CD8-positive, alpha-beta memory T cell (primary cell): Measurements from ENCODE around the gene MAP1LC3B. TPM values are rescaled to one million over a fixed set of nuclear protein-coding genes. Genes with fewer than 3 reads are reported as not detected.
A peak's percentile ranks its signal among the peaks of the same experiment; 100 is the strongest.

Source experiments
- CTCF ChIA-PET: fragments of 350-600 bp; sonication (Branson Sonifier 250); formaldehyde crosslinking; loops from one replicate; lab custom pipeline; 2021; ENCODE audit warnings: antibody characterized with exemption; lab: Charles Lee
- POLR2A ChIA-PET: fragments of 350-600 bp; sonication (Branson Sonifier 250); formaldehyde crosslinking; loops from one replicate; lab custom pipeline; 2021; ENCODE audit warnings: antibody characterized with exemption; lab: Charles Lee
- DNase-seq, 5 donors: peaks; one replicate each; pipeline versions ENCODE4 v3.0.0 to v3.0.0-alpha.2; 2020 to 2022; ENCODE audit warnings: mixed read lengths in 1 of 5
- H3K27ac ChIP-seq: one replicate; pipeline ENCODE4 v1.7.0; 2013; ENCODE audit warnings: low read depth, mild to moderate bottlenecking, low read length, moderate library complexity
- H3K27me3 ChIP-seq: 2 replicates; pipeline ENCODE4 v1.7.0; 2013; ENCODE audit warnings: low read length, mild to moderate bottlenecking; ENCODE audit not compliant: insufficient read depth, poor library complexity, severe bottlenecking
- H3K36me3 ChIP-seq: 2 replicates; pipeline ENCODE4 v1.7.0; 2013; ENCODE audit warnings: mild to moderate bottlenecking, low read length, moderate library complexity; ENCODE audit not compliant: insufficient read depth
- H3K4me1 ChIP-seq: 2 replicates; pipeline ENCODE4 v1.7.0; 2013; ENCODE audit warnings: mild to moderate bottlenecking, low read length, moderate library complexity; ENCODE audit not compliant: insufficient read depth
- H3K4me3 ChIP-seq: 2 replicates; pipeline ENCODE4 v1.7.0; 2013; ENCODE audit warnings: mild to moderate bottlenecking, low read length
- H3K9me3 ChIP-seq: 2 replicates; pipeline ENCODE4 v1.7.0; 2013; ENCODE audit warnings: mild to moderate bottlenecking, low read length
- H3K27ac Mint-ChIP-seq, 8 donors: one replicate each; pipeline ENCODE4 v1.8.0; 2020 to 2021; ENCODE audit warnings: mixed read lengths in 8 of 8, mild to moderate bottlenecking in 6 of 8, inconsistent platforms in 3 of 8, moderate library complexity in 3 of 8
- H3K27me3 Mint-ChIP-seq, 2 donors: one replicate each; pipeline ENCODE4 v1.8.0; 2020 to 2021; ENCODE audit warnings: mixed read lengths in 2 of 2, mild to moderate bottlenecking in 1 of 2, moderate library complexity in 1 of 2
- H3K36me3 Mint-ChIP-seq, 3 donors: one replicate each; pipeline ENCODE4 v1.8.0; 2020 to 2021; ENCODE audit warnings: mixed read lengths in 3 of 3, inconsistent platforms in 1 of 3, mild to moderate bottlenecking in 1 of 3
- H3K4me1 Mint-ChIP-seq, 3 donors: one replicate each; pipeline ENCODE4 v1.8.0; 2020 to 2021; ENCODE audit warnings: mixed read lengths in 3 of 3, inconsistent platforms in 1 of 3, mild to moderate bottlenecking in 1 of 3
- H3K4me3 Mint-ChIP-seq, 7 donors: one replicate each; pipeline ENCODE4 v1.8.0; 2020 to 2021; ENCODE audit warnings: mixed read lengths in 7 of 7, mild to moderate bottlenecking in 6 of 7, moderate library complexity in 4 of 7, inconsistent platforms in 2 of 7
- H3K9me3 Mint-ChIP-seq, 5 donors: one replicate each; pipeline ENCODE4 v1.8.0; 2020 to 2022; ENCODE audit warnings: mixed read lengths in 5 of 5, mild to moderate bottlenecking in 3 of 5, moderate library complexity in 2 of 5, inconsistent platforms in 1 of 5
- polyA plus RNA-seq: library from polyadenylated mRNA; unstranded; fragments of 300-500 nt; fragmentation: Illumina TruSeq; gene quantifications from one replicate; pipeline ENCODE4 v1.2.3, GENCODE V29; 2021
- total RNA-seq, 2 experiments: library from RNA; stranded (reverse); gene quantifications; one replicate each; pipeline ENCODE4 v1.2.3, GENCODE V29; 2021

Gene MAP1LC3B
- total and polyA plus RNA-seq, 3 experiments from 2014 or later = 47.1 to 151 (median 51.5) TPM

DNA sequence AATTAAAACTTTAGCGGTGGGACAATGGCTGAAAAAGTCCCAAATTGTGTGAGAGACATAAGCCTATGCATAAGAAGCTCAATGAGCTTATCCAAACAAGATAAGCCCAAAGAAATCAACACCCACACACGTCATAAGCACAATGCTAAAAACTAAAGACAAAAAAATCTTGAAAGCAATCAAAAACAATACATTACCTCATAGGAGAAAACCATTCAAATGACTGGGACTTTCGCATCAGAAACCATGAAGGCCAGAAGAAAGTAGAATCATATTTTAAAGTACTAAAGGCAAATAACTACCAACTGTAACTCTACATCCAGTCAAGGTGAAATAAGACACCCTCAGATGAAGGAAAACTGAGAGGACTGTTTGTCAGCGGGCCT lies 50.4 kb downstream of the MAP1LC3B start:
- no peaks in the 10 kb centered on the region for H3K9me3 ChIP-seq
- Mint-ChIP-seq H3K36me3 (peaks cover 5 to 30% (median 10%) of the 10 kb centered on the region in 3 donors), H3K4me1 (peaks cover 5 to 7% (median 6%) of the 10 kb centered on the region in 3 donors), H3K27me3 (no peaks in the 10 kb centered on the region), H3K27ac (no peak overlapping the region), H3K9me3 (no peaks in the 10 kb centered on the region), H3K4me3 (no peak overlapping the region)
- ChIA-PET CTCF (no interaction called here), POLR2A (no interaction called here)
- no peak overlapping the region for H3K4me3 ChIP-seq
- no peaks in the 10 kb centered on the region for H3K27me3 ChIP-seq
- no peaks in the 10 kb centered on the region for H3K4me1 ChIP-seq
- no peak overlapping the region for H3K27ac ChIP-seq
- DNase-seq = no peak
- H3K36me3 ChIP-seq = no peaks in the 10 kb centered on the region

DNA sequence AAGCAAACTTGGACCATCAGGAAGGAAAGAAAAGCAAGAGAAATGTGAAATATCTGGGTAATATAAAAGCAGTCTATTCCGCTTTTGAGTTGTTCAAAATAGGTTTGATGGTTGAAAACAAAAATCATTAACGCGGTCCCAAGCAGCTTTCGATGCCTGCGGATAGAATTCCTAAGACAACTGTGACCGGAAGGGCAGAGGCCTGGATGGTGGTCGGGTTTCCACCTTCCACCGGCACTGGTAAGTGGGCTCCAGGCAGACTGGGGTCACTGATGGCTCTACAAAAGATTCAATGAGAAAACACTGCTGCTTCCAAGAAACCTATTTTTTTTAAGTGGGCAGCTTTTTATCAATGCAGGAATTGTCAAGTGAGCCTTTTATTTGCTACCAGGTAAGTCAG lies 50.9 kb downstream of the MAP1LC3B start:
- no peaks in the 10 kb centered on the region for H3K9me3 ChIP-seq
- H3K9me3 Mint-ChIP-seq = no peaks in the 10 kb centered on the region
- no peak overlapping the region for H3K4me3 ChIP-seq
- H3K27ac Mint-ChIP-seq = no peak overlapping the region
- ChIA-PET CTCF (no interaction called here), POLR2A (no interaction called here)
- H3K36me3 ChIP-seq = no peaks in the 10 kb centered on the region
- H3K4me1 Mint-ChIP-seq = peaks cover 3 to 6% (median 4%) of the 10 kb centered on the region in 3 donors
- DNase-seq = no peak
- no peaks in the 10 kb centered on the region for H3K4me1 ChIP-seq
- H3K27ac ChIP-seq = no peak overlapping the region
- no peak overlapping the region for H3K4me3 Mint-ChIP-seq
- no peaks in the 10 kb centered on the region for H3K27me3 ChIP-seq
- peaks cover 5 to 34% (median 11%) of the 10 kb centered on the region in 3 donors for H3K36me3 Mint-ChIP-seq
- H3K27me3 Mint-ChIP-seq = no peaks in the 10 kb centered on the region

DNA sequence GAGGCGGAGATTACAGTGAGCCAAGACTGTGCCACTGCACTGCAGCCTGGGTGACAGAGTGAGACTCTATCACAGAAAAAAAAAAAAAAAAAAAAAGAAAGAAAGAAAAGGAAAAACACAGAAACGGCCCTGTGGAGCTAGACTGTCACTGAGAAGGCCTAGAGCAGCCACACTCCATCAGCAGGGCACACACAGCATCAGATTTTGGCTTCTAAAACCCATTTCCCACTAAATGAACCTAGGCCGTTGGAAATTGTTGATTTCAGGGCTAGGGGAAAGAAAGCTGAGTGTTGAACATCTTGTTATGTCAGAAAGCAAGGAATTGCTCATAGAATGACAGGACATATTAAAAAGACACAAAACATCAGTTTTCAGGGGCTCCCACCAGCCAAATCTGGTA lies 51.8 kb downstream of the MAP1LC3B start:
- H3K27ac Mint-ChIP-seq = no peak overlapping the region
- Histone ChIP-seq H3K36me3 (no peaks in the 10 kb centered on the region), H3K27me3 (no peaks in the 10 kb centered on the region), H3K4me1 (no peaks in the 10 kb centered on the region), H3K4me3 (no peak overlapping the region), H3K27ac (no peak overlapping the region), H3K9me3 (no peaks in the 10 kb centered on the region)
- no peak for DNase-seq
- no peaks in the 10 kb centered on the region for H3K27me3 Mint-ChIP-seq
- POLR2A ChIA-PET = no interaction called here
- H3K9me3 Mint-ChIP-seq = no peaks in the 10 kb centered on the region
- peaks cover 5 to 42% (median 19%) of the 10 kb centered on the region in 3 donors for H3K36me3 Mint-ChIP-seq
- CTCF ChIA-PET = interaction anchor here (1.0 kb wide), 1 partner anchor 7 kb away, joined by 3 read pairs; no protein-coding TSS in a partner anchor
- no peak overlapping the region for H3K4me3 Mint-ChIP-seq
- H3K4me1 Mint-ChIP-seq = peaks cover 0 to 3% (median 0%) of the 10 kb centered on the region in 3 donors

DNA sequence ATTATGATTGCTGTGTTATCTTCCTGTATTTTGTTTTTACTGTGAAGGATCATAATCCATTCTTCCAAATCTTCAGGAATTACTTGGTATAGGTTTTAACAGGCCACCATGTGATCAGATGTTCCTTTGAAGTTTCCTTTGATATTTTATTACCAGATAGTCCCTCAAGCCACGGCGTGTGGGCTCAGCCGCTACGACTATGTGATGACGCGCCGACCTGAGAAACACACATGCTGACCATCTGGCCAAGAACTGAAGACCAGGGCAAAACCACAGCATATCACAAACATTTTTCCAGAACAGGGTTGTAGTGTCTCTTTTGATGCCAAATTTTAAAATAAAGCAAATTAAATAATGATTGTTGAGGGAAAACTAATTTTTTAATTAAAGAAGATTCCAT lies 53.4 kb downstream of the MAP1LC3B start:
- POLR2A ChIA-PET = no interaction called here

DNA sequence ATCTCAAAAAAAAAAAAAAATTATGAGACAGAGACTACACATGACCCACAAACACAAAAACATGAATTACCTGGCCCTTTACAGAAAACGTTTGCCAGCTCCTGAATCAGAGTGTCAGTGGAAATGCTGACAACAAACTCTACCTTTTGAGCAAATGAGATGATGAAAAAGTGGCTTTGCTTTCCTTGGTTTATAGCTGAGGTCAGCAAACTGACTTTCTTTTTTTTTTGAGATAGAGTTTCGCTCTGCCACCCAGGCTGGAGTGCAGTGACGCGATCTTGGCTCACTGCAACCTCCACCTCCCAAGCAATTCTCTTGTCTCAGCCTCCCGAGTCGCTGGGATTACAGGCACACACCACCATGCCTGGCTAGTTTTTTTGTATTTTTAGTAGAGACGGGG lies 54.3 kb downstream of the MAP1LC3B start:
- H3K27me3 Mint-ChIP-seq = no peaks in the 10 kb centered on the region
- Histone ChIP-seq H3K9me3 (no peaks in the 10 kb centered on the region), H3K4me1 (no peaks in the 10 kb centered on the region), H3K4me3 (no peak overlapping the region), H3K36me3 (no peaks in the 10 kb centered on the region), H3K27ac (no peak overlapping the region), H3K27me3 (no peaks in the 10 kb centered on the region)
- H3K4me3 Mint-ChIP-seq = no peak overlapping the region
- peak overlapping the region in 1 of 8 donors; percentile 4 for H3K27ac Mint-ChIP-seq
- CTCF ChIA-PET = no interaction called here
- no peaks in the 10 kb centered on the region for H3K9me3 Mint-ChIP-seq
- H3K4me1 Mint-ChIP-seq = peaks cover 0 to 6% (median 0%) of the 10 kb centered on the region in 3 donors
- POLR2A ChIA-PET = no interaction called here
- DNase-seq = no peak
- H3K36me3 Mint-ChIP-seq = peaks cover 5 to 49% (median 19%) of the 10 kb centered on the region in 3 donors

More for the DNA sequence above, 53.4 kb downstream of the MAP1LC3B start:
- Histone ChIP-seq H3K36me3 (no peaks in the 10 kb centered on the region), H3K27me3 (no peaks in the 10 kb centered on the region), H3K27ac (no peak overlapping the region), H3K9me3 (no peaks in the 10 kb centered on the region), H3K4me3 (no peak overlapping the region), H3K4me1 (no peaks in the 10 kb centered on the region)
- no peak for DNase-seq
- CTCF ChIA-PET = no interaction called here
- Mint-ChIP-seq H3K4me1 (peaks cover 0 to 5% (median 0%) of the 10 kb centered on the region in 3 donors), H3K27me3 (no peaks in the 10 kb centered on the region), H3K36me3 (peaks cover 5 to 49% (median 19%) of the 10 kb centered on the region in 3 donors), H3K4me3 (no peak overlapping the region), H3K27ac (peak overlapping the region in 2 of 8 donors; percentile 47 to 87), H3K9me3 (no peaks in the 10 kb centered on the region)

DNA sequence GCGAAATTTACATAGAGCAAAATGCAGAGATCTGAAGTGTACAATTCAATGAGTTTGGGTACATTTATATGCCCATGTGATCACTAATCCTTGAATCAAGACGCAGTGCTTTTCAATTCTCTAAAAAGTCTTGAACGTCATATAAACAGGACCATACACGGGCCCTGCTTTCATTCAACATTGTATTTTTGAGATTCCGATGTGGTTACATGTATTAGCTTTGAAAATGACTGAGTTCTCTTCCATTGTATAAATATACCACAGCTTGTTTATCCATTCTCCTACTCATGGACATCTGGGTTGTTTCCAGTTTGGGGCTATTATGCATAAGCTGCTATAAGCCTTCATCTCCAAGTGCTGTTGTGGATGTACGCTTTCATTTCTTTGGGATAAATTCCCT lies 55.2 kb downstream of the MAP1LC3B start:
- H3K27me3 Mint-ChIP-seq = no peaks in the 10 kb centered on the region
- Histone ChIP-seq H3K27me3 (no peaks in the 10 kb centered on the region), H3K9me3 (no peaks in the 10 kb centered on the region), H3K4me3 (no peak overlapping the region), H3K36me3 (no peaks in the 10 kb centered on the region), H3K27ac (no peak overlapping the region), H3K4me1 (no peaks in the 10 kb centered on the region)
- ChIA-PET CTCF (no interaction called here), POLR2A (no interaction called here)
- no peak for DNase-seq
- peak overlapping the region in 1 of 8 donors; percentile 11 for H3K27ac Mint-ChIP-seq
- H3K36me3 Mint-ChIP-seq = peaks cover 5 to 57% (median 21%) of the 10 kb centered on the region in 3 donors
- peaks cover 0 to 8% (median 0%) of the 10 kb centered on the region in 3 donors for H3K4me1 Mint-ChIP-seq
- H3K4me3 Mint-ChIP-seq = no peak overlapping the region
- H3K9me3 Mint-ChIP-seq = no peaks in the 10 kb centered on the region

DNA sequence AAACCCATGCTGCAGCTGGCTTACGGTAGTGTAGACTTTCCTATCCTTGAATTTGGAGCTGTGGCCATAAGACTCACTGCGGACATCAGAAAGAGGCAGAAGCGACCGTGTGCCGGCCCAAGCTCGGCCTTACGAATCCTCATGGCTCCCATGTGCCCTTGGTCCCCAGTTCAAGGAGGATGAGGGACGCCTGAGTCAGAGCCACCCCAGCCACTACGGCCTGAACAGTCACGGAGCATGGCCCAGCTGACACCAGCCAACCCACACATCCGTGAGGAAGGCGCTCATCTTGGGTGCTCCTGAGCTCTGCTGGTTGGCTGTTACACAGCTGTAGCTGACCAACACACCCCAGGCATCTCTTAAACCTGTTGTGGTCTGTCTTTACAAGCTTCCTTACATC lies 56.7 kb downstream of the MAP1LC3B start:
- no peak overlapping the region for H3K4me3 ChIP-seq
- Mint-ChIP-seq H3K36me3 (peaks cover 5 to 70% (median 24%) of the 10 kb centered on the region in 3 donors), H3K4me3 (no peak overlapping the region), H3K27me3 (no peaks in the 10 kb centered on the region), H3K9me3 (no peaks in the 10 kb centered on the region), H3K27ac (peak overlapping the region in 2 of 8 donors; percentile 25 to 70), H3K4me1 (peaks cover 0 to 6% (median 0%) of the 10 kb centered on the region in 3 donors)
- H3K4me1 ChIP-seq = no peaks in the 10 kb centered on the region
- ChIA-PET POLR2A (no interaction called here), CTCF (no interaction called here)
- H3K27ac ChIP-seq = no peak overlapping the region
- no peak for DNase-seq
- no peaks in the 10 kb centered on the region for H3K9me3 ChIP-seq
- H3K36me3 ChIP-seq = no peaks in the 10 kb centered on the region
- H3K27me3 ChIP-seq = no peaks in the 10 kb centered on the region

DNA sequence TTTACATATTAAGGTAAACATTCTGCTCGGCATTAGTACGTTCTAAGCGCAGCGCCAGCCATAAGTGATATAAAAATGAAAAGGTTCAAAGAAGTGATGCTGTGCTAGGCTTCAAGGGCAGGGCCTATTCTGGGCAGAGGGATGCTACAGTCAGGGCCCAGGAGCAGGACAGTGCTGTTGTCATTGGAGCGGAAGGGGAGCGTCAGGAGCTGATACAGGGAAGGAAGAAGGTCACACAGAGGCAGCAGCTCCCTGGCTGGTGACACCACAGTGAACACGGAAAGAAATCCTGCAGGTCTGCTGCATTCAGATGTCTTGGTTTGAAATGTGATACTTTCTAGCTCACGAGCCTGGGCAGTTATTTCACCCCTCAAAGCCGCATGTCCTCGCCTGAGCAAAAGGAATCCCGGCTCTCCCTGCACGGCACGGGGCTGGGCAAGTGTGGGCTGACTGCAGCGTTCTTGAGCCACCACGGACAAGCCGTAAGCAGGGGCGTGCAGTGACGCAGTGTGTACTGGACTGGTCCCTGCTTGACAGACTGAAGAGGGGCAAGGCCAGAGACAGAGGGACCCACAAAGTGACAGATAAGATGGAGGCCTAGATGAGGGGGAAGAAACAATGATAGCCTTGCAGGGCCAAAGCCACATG lies 59.6 kb downstream of the MAP1LC3B start:
- no peaks in the 10 kb centered on the region for H3K27me3 Mint-ChIP-seq
- no peak for DNase-seq
- Histone ChIP-seq H3K4me3 (no peak overlapping the region), H3K27me3 (no peaks in the 10 kb centered on the region), H3K9me3 (no peaks in the 10 kb centered on the region), H3K36me3 (no peaks in the 10 kb centered on the region), H3K4me1 (no peaks in the 10 kb centered on the region), H3K27ac (no peak overlapping the region)
- ChIA-PET POLR2A (no interaction called here), CTCF (no interaction called here)
- peaks cover 0 to 6% (median 0%) of the 10 kb centered on the region in 3 donors for H3K4me1 Mint-ChIP-seq
- H3K9me3 Mint-ChIP-seq = no peaks in the 10 kb centered on the region
- H3K27ac Mint-ChIP-seq = peak overlapping the region in 3 of 8 donors; percentile 60 to 70 (median 68)
- H3K36me3 Mint-ChIP-seq = peaks cover 0 to 72% (median 19%) of the 10 kb centered on the region in 3 donors
- H3K4me3 Mint-ChIP-seq = no peak overlapping the region
